ENCODE measurements around the gene KRT2.
A peak's percentile ranks its signal among the peaks of the same experiment; 100 is the strongest.

The KRT2 gene

DNA sequence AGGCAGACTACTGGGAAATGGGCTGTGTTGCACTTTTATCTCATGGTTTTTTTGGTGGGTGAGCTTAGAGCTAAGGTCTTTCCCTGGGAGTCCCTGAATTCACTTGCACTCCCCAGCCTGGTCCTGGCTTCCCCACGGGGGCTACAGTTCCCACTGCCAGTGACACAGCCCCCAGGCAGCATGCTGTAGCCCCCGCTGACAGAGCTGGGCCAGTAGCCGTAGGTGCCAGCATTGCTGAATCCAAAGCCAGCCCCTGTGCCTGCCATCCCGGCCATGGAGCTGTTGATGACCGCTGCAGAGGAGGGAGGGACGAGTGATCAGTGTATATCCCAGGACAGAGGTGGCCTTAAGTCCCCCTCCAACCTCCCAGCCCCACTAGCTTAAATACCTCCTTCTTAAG is 43.9 kb downstream of the KRT2 start (continued):
- TF ChIP-seq ZSCAN18 (tag by site-specific recombination; IDR thresholded peaks at IDR 0.05) (no peak), ZNF621 (tag by site-specific recombination; IDR thresholded peaks at IDR 0.05) (no peak), HOXA7 (CRISPR knock-in tag; IDR thresholded peaks at IDR 0.05; ENCODE audit: borderline replicate concordance) (no peak), ZNF626 (tag by site-specific recombination; IDR thresholded peaks at IDR 0.05) (no peak), KLF8 (tag by site-specific recombination; IDR thresholded peaks at IDR 0.05) (no peak), ZNF792 (tag by site-specific recombination; IDR thresholded peaks at IDR 0.05) (no peak), ZNF221 (tag by site-specific recombination; IDR thresholded peaks at IDR 0.05; ENCODE audit: borderline replicate concordance) (no peak)

GRCh38 chr12:52607314-52607713 is 44.7 kb downstream of the KRT2 start:
- POLR2A ChIA-PET: no interaction called here
- CTCF ChIA-PET: no interaction called here
- H3K4me3 ChIP-seq (ENCODE audit: low read depth, low read length): no peak overlapping the region

GRCh38 chr12:52606581-52607218 is 45.3 kb downstream of the KRT2 start:
- no peaks in the 10 kb centered on the region for H3K4me1 ChIP-seq (ENCODE audit: control insufficient read depth, insufficient read depth, low read length)
- no peak overlapping the region for H3K27ac ChIP-seq (ENCODE audit: extremely low read depth, low read depth, low read length)
- no peak overlapping the region for H3K4me3 ChIP-seq (ENCODE audit: low read depth, low read length)
- no peak for TF ChIP-seq ZNF169 (tag by site-specific recombination; IDR thresholded peaks at IDR 0.05)
- TF ChIP-seq SCRT2 (tag by site-specific recombination; IDR thresholded peaks at IDR 0.05): peak; percentile 59
- no peaks in the 10 kb centered on the region for H3K36me3 ChIP-seq (ENCODE audit: control insufficient read depth in 2 of 2, insufficient read depth in 1 of 2, low read length in 2 of 2)
- H3K9me3 ChIP-seq (ENCODE audit: control insufficient read depth, insufficient read depth, low read depth, low read length): no peaks in the 10 kb centered on the region
- POLR2A ChIA-PET: no interaction called here
- CTCF ChIA-PET: interaction anchor here (0.9 to 1.0 kb wide), 2 partner anchors 260 to 452 kb away, joined by 3 to 4 read pairs; no protein-coding TSS in a partner anchor

More at GRCh38 chr12:52607314-52607713, 44.7 kb downstream of the KRT2 start:
- TF ChIP-seq ZNF629 (tag by site-specific recombination; IDR thresholded peaks at IDR 0.05) (no peak), ZNF354C (tag by site-specific recombination; IDR thresholded peaks at IDR 0.05; ENCODE audit: borderline replicate concordance, low read depth) (no peak), ZFP41 (tag by site-specific recombination; IDR thresholded peaks at IDR 0.05; ENCODE audit: borderline replicate concordance) (no peak), ZNF37A (tag by site-specific recombination; IDR thresholded peaks at IDR 0.05) (no peak), PRDM1 (tag by site-specific recombination; IDR thresholded peaks at IDR 0.05) (no peak), ZNF148 (tag by site-specific recombination; IDR thresholded peaks at IDR 0.05; ENCODE audit: borderline replicate concordance) (no peak), SALL2 (tag by site-specific recombination; IDR thresholded peaks at IDR 0.05; ENCODE audit: borderline replicate concordance) (no peak), EGR2 (tag by site-specific recombination; IDR thresholded peaks at IDR 0.05; ENCODE audit: low read depth) (no peak), REPIN1 (tag by site-specific recombination; IDR thresholded peaks at IDR 0.05; ENCODE audit: low read depth) (no peak), ZNF658 (tag by site-specific recombination; IDR thresholded peaks at IDR 0.05) (no peak), SP7 (tag by site-specific recombination; IDR thresholded peaks at IDR 0.05) (no peak), BCL11A (tag by site-specific recombination; IDR thresholded peaks at IDR 0.05; ENCODE audit: low read depth) (no peak), ZNF776 (tag by site-specific recombination; IDR thresholded peaks at IDR 0.05; ENCODE audit: borderline replicate concordance) (no peak), ZNF266 (tag by site-specific recombination; IDR thresholded peaks at IDR 0.05; ENCODE audit: low read depth) (no peak), ZNF138 (tag by site-specific recombination; IDR thresholded peaks at IDR 0.05; ENCODE audit: borderline replicate concordance) (no peak), ZNF600 (tag by site-specific recombination; IDR thresholded peaks at IDR 0.05) (no peak), ZNF558 (tag by site-specific recombination; IDR thresholded peaks at IDR 0.05) (no peak)
- TF ChIP-seq, protein P1, sequence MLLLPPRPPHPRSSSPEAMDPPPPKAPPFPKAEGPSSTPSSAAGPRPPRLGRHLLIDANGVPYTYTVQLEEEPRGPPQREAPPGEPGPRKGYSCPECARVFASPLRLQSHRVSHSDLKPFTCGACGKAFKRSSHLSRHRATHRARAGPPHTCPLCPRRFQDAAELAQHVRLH (tag by site-specific recombination; IDR thresholded peaks at IDR 0.05): no peak
- H3K9me3 ChIP-seq (ENCODE audit: control insufficient read depth, insufficient read depth, low read depth, low read length): no peaks in the 10 kb centered on the region
- no peaks in the 10 kb centered on the region for H3K4me1 ChIP-seq (ENCODE audit: control insufficient read depth, insufficient read depth, low read length)
- H3K27ac ChIP-seq (ENCODE audit: extremely low read depth, low read depth, low read length): no peak overlapping the region
- no peaks in the 10 kb centered on the region for H3K36me3 ChIP-seq (ENCODE audit: control insufficient read depth in 2 of 2, insufficient read depth in 1 of 2, low read length in 2 of 2)
